Endothelial cell of umbilical vein (primary cell): Measurements from ENCODE around the gene PIGH. TPM values are rescaled to one million over a fixed set of nuclear protein-coding genes. Genes with fewer than 3 reads are reported as not detected.

Experiments used
- BruUV-seq: library from RNA; stranded (reverse); fragments of 400-500 nt; replicated peaks from 2 replicates; lab custom pipeline; 2021; lab: Mats Ljungman, UMichigan
- CTCF ChIA-PET: fragments of 300-600, 350-600 bp; sonication (Branson Sonifier 250); formaldehyde crosslinking; loops from one replicate; lab custom pipeline; 2021; ENCODE audit warnings: antibody characterized with exemption, inconsistent platforms; lab: Charles Lee
- POLR2A ChIA-PET: fragments of 300-600, 350-600 bp; sonication (Branson Sonifier 250); formaldehyde crosslinking; loops from one replicate; lab custom pipeline; 2021; ENCODE audit warnings: antibody characterized with exemption, inconsistent platforms; lab: Charles Lee
- DNase-seq: peaks from one replicate; pipeline ENCODE4 v3.0.0-alpha.2; 2011; ENCODE audit warnings: low read depth, low spot score
- FAIRE-seq: peaks from 2 replicates; lab custom pipeline; 2011; peaks lifted over from hg19 to GRCh38; lab: Jason Lieb, UNC
- H2AFZ ChIP-seq: 2 replicates; pipeline ENCODE4 v1.6.0; 2012; ENCODE audit warnings: low read depth, low read length, control low read depth, inconsistent platforms
- H3K27ac ChIP-seq: 2 replicates; pipeline ENCODE4 v1.5.1; 2011; ENCODE audit warnings: low read depth, mild to moderate bottlenecking, control low read depth, low read length, moderate library complexity; ENCODE audit not compliant: insufficient read depth
- H3K27me3 ChIP-seq, 2 experiments: 2 replicates each; pipeline versions ENCODE4 v1.6.0 to v1.6.1; 2011; ENCODE audit warnings: low read length in 2 of 2, mixed read lengths in 1 of 2; ENCODE audit not compliant: control insufficient read depth in 2 of 2, insufficient read depth in 2 of 2
- H3K36me3 ChIP-seq, 2 experiments: 2 replicates in 1 of 2; 3 replicates in 1 of 2; pipeline ENCODE4 v1.5.1; 2011; ENCODE audit warnings: low read length in 2 of 2, mild to moderate bottlenecking in 1 of 2, moderate library complexity in 1 of 2; ENCODE audit not compliant: control insufficient read depth in 2 of 2, insufficient read depth in 2 of 2; ENCODE audit errors: extremely low read depth in 1 of 2
- H3K4me1 ChIP-seq: 3 replicates; pipeline ENCODE4 v1.5.1; 2011; ENCODE audit warnings: mild to moderate bottlenecking, low read length; ENCODE audit not compliant: control insufficient read depth, insufficient read depth; ENCODE audit errors: extremely low read depth
- H3K4me2 ChIP-seq: 2 replicates; pipeline ENCODE4 v1.6.1; 2011; ENCODE audit warnings: low read length, control low read depth, mixed read lengths; ENCODE audit not compliant: insufficient read depth
- H3K4me3 ChIP-seq, 3 experiments: fragments of 200-600 bp in 1 of 3; sonication (generic), shearing (Covaris generic) in 1 of 3; replicated peaks in 1 of 3; 2 replicates each; pipeline ENCODE4 v1.5.1; 2011 to 2016; ENCODE audit warnings: control low read depth in 3 of 3, low read length in 3 of 3, mild to moderate bottlenecking in 2 of 3, inconsistent platforms in 1 of 3, low read depth in 1 of 3, moderate library complexity in 1 of 3; ENCODE audit not compliant: insufficient read depth in 1 of 3
- H3K79me2 ChIP-seq: 2 replicates; pipeline ENCODE4 v1.6.0; 2012; ENCODE audit warnings: low read length, inconsistent platforms; ENCODE audit not compliant: control insufficient read depth, insufficient read depth
- H3K9ac ChIP-seq: replicated peaks from 2 replicates; pipeline ENCODE3; 2011; ENCODE audit warnings: low read length, control low read depth; ENCODE audit not compliant: insufficient read depth; ENCODE audit errors: extremely low read depth
- H3K9me1 ChIP-seq: replicated peaks from 3 replicates; pipeline ENCODE4 v1.6.0; 2011; ENCODE audit warnings: mild to moderate bottlenecking, low read length; ENCODE audit not compliant: control insufficient read depth, insufficient read depth; ENCODE audit errors: extremely low read depth
- H3K9me3 ChIP-seq: replicated peaks from 2 replicates; pipeline ENCODE4 v1.5.1; 2012; ENCODE audit warnings: low read length, inconsistent platforms; ENCODE audit not compliant: control insufficient read depth, insufficient read depth
- H4K20me1 ChIP-seq: replicated peaks from 2 replicates; pipeline ENCODE3; 2011; ENCODE audit warnings: mild to moderate bottlenecking, low read length; ENCODE audit not compliant: control insufficient read depth, insufficient read depth; ENCODE audit errors: extremely low read depth
- EZH2 ChIP-seq: IDR thresholded peaks from 2 replicates; pipeline ENCODE4 v1.6.1; 2012; ENCODE audit warnings: borderline replicate concordance, low read depth, mild to moderate bottlenecking, moderate library complexity, low read length, inconsistent platforms; ENCODE audit not compliant: severe bottlenecking
- FOS ChIP-seq: IDR thresholded peaks from 2 replicates; pipeline ENCODE4 v1.6.1; 2011; ENCODE audit warnings: mild to moderate bottlenecking, low read length, moderate library complexity, borderline replicate concordance; ENCODE audit not compliant: insufficient read depth
- GATA2 ChIP-seq: IDR thresholded peaks from 2 replicates; pipeline ENCODE4 v1.7.0; 2011; ENCODE audit warnings: low read depth, mild to moderate bottlenecking, moderate library complexity, mixed read lengths, low read length; ENCODE audit not compliant: insufficient read length, insufficient read depth
- JUN ChIP-seq: IDR thresholded peaks from 2 replicates; pipeline ENCODE4 v1.6.1; 2011; ENCODE audit warnings: borderline replicate concordance, low read depth; ENCODE audit not compliant: insufficient read length, insufficient read depth
- MYC ChIP-seq: IDR thresholded peaks from one replicate; pipeline ENCODE4 v1.6.1; 2011; ENCODE audit warnings: mild to moderate bottlenecking, low read depth, low read length
- POLR2A ChIP-seq: IDR thresholded peaks from 2 replicates; pipeline ENCODE4 v1.6.1; 2012; ENCODE audit warnings: low read depth, mild to moderate bottlenecking, control low read depth, low read length
- POLR2AphosphoS5 ChIP-seq: IDR thresholded peaks from 2 replicates; pipeline ENCODE4 v1.6.1; 2012; ENCODE audit warnings: low read depth, mild to moderate bottlenecking, control low read depth, low read length, moderate library complexity; ENCODE audit not compliant: insufficient read depth
- dilution Hi-C: fragments of 300-500 bp; cut with MboI; formaldehyde crosslinking; loops from one replicate; pipeline ENCODE4 v1.15.0; 2019; ENCODE audit warnings: low sequenced_read_pairs; ENCODE audit not compliant: extremely low pct_ligation_motif_present
- intact Hi-C: fragments of 100-400 bp; cut with micrococcal nuclease; formaldehyde crosslinking; loops from one replicate; pipeline ENCODE4 v1.10.0; 2022
- polyA plus RNA-seq, 4 experiments: library from polyadenylated mRNA; depleted of rRNA in 3 of 4; stranded (reverse) in 3 of 4; unstranded in 1 of 4; fragments of >200 nt; gene quantifications; 2 replicates each; pipeline versions ENCODE4 v1.2.1 to v1.2.3, GENCODE V29; 2011 to 2012; ENCODE audit warnings: missing spikeins in 1 of 4
- total RNA-seq: library from RNA; stranded (reverse); gene quantifications from 2 replicates; pipeline ENCODE4 v1.2.3, GENCODE V29; 2021
- TF ChIP-seq, protein P1 (sequence below), 2 donors: IDR thresholded peaks; 1 replicate in 1 of 2; 2 replicates in 1 of 2; pipeline ENCODE4 v1.5.1; 2011; ENCODE audit warnings: low read length in 2 of 2, mild to moderate bottlenecking in 2 of 2, moderate library complexity in 2 of 2, control low read depth in 1 of 2, inconsistent platforms in 1 of 2, low read depth in 1 of 2; ENCODE audit not compliant: insufficient read depth in 1 of 2; ENCODE audit errors: extremely low read depth in 1 of 2
- TF ChIP-seq, protein P2 (sequence below): IDR thresholded peaks from 2 replicates; pipeline ENCODE4 v1.6.1; 2011; ENCODE audit not compliant: insufficient read depth, insufficient read length

Gene PIGH
- total and polyA plus RNA-seq, 2 donors (not counting 3 experiments of a cell fraction or from before 2014, with no cell fraction given): 12.3 to 18.0 TPM

DNA sequence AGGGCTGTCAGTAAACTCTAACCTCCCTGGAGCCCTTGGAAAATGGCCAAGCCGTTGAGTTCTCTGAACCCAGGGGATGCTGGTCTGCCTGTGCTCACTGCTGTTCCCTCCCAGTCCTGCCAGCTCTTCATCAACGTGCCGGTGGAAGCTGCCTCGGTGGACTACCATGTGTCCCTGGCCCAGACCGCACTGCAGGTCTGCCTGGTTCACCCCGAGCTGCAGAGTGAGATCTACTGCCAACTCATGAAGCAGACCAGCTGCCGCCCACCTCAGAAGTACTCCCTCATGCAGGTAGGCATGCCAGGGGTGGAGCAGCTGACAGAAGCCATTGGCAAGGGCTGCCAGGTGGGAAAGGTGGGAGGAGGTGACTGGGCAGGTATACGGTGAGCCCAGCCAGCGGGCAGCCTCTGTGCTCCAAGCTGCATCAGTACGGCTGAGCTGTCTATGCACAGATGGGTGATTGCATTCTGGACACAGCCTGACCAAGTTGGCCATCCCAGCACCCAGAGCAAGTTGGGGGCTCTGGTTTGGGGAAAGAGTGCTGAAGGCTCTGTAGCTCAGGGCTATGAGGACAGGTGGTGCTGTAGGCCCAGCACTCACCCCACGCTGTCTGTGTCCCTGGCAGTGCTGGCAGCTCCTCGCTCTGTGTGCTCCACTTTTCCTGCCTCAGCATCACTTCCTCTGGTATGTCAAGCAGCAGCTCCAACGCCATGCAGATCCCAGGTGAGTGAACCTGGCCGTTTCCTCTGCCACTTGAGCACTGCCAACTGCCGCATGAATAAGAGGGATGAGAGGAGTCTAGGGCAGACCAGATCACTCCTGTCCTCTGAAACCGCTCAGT, 21.9 kb downstream of the PIGH start:
- Histone ChIP-seq H3K79me2 (no peaks in the 10 kb centered on the region), H3K9me1 (no peaks in the 10 kb centered on the region), H3K4me2 (no peak overlapping the region), H3K4me1 (no peaks in the 10 kb centered on the region), H3K27me3 (peaks cover 0 to 3% of the 10 kb centered on the region in 2 experiments), H2AFZ (no peak overlapping the region), H3K9ac (no peak overlapping the region), H3K36me3 (no peaks in the 10 kb centered on the region), H3K4me3 (no peak overlapping the region), H3K9me3 (no peaks in the 10 kb centered on the region), H3K27ac (no peak overlapping the region), H4K20me1 (no peaks in the 10 kb centered on the region)
- CTCF ChIA-PET: interaction anchor here (1.1 to 13.7 kb wide), 7 partner anchors 7 to 151 kb away, joined by 3 to 394 read pairs (median 33); partner anchors contain the start of gene RDH12
- FAIRE-seq (no peak), DNase-seq (no peak)
- TF ChIP-seq POLR2A (no peak), JUN (no peak), EZH2 (no peak), MYC (no peak), GATA2 (no peak), POLR2AphosphoS5 (no peak), FOS (no peak)
- TF ChIP-seq, protein P1, sequence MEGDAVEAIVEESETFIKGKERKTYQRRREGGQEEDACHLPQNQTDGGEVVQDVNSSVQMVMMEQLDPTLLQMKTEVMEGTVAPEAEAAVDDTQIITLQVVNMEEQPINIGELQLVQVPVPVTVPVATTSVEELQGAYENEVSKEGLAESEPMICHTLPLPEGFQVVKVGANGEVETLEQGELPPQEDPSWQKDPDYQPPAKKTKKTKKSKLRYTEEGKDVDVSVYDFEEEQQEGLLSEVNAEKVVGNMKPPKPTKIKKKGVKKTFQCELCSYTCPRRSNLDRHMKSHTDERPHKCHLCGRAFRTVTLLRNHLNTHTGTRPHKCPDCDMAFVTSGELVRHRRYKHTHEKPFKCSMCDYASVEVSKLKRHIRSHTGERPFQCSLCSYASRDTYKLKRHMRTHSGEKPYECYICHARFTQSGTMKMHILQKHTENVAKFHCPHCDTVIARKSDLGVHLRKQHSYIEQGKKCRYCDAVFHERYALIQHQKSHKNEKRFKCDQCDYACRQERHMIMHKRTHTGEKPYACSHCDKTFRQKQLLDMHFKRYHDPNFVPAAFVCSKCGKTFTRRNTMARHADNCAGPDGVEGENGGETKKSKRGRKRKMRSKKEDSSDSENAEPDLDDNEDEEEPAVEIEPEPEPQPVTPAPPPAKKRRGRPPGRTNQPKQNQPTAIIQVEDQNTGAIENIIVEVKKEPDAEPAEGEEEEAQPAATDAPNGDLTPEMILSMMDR (IDR thresholded peaks at IDR 0.05; ENCODE audit: extremely low read depth in 1 of 2, insufficient read depth in 1 of 2, low read depth in 1 of 2, low read length in 2 of 2): no peak
- TF ChIP-seq, protein P2, sequence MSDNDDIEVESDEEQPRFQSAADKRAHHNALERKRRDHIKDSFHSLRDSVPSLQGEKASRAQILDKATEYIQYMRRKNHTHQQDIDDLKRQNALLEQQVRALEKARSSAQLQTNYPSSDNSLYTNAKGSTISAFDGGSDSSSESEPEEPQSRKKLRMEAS: no peak
- intact Hi-C loops: no loop called here
- BruUV-seq: no TSS peak
- dilution Hi-C loops: no loop called here
- POLR2A ChIA-PET: no interaction called here
